ENCODE measurements around the gene BRME1. TPM values are rescaled to one million over a fixed set of nuclear protein-coding genes. Genes with fewer than 3 reads are reported as not detected.
A peak's percentile ranks its signal among the peaks of the same experiment; 100 is the strongest.

BRME1 gene
- total RNA-seq, 1 experiment from 2014 or later, result 13.9 TPM

GRCh38 chr19:13881692-13882418, 24.1 kb downstream of the BRME1 start:
- Histone ChIP-seq H3F3A (ENCODE audit: insufficient read depth, low read depth) (peaks cover 11% of the 10 kb centered on the region), H3K9me2 (ENCODE audit: insufficient read depth) (no peaks in the 10 kb centered on the region), H3K4me1 (replicated peaks; ENCODE audit: insufficient read depth) (peaks cover 17% of the 10 kb centered on the region), H3K4me3 (no peak overlapping the region), H4K20me1 (ENCODE audit: insufficient read depth) (no peaks in the 10 kb centered on the region), H2AFZ (no peak overlapping the region), H3K27me3 (ENCODE audit: insufficient read depth, low read depth) (no peaks in the 10 kb centered on the region), H3K9me3 (ENCODE audit: insufficient read depth, low read depth) (no peaks in the 10 kb centered on the region), H3K36me3 (ENCODE audit: low read depth) (no peaks in the 10 kb centered on the region), H3K27ac (no peak overlapping the region), H3K4me2 (no peak overlapping the region), H3K79me2 (ENCODE audit: low read depth) (no peaks in the 10 kb centered on the region)
- no peak for DNase-seq
- no peak for TF ChIP-seq EZH2 (IDR thresholded peaks at IDR 0.05; ENCODE audit: low read depth)
- no peak for TF ChIP-seq CTCF (conservative IDR thresholded peaks at IDR 0.05)
- ChIA-PET CTCF (interaction anchor here (1.1 kb wide), 1 partner anchor 466 kb away, joined by 5 read pairs; no protein-coding TSS in a partner anchor), POLR2A (ENCODE audit: unreplicated experiment) (interaction anchor here (0.6 to 0.8 kb wide), 2 partner anchors 143 to 515 kb away, joined by 3 read pairs; no protein-coding TSS in a partner anchor)
- intact Hi-C loops (cut with micrococcal nuclease; ENCODE audit: unreplicated experiment), result loop anchor here (2.0 to 5.0 kb wide), 3 partner anchors 71 to 525 kb away; partner anchors contain the start of genes ADGRL1 and DCAF15
- BruUV-seq (replicated peaks), result no TSS peak

GRCh38 chr19:13881251-13881691, 24.6 kb downstream of the BRME1 start:
- no peaks in the 10 kb centered on the region for H3K27me3 ChIP-seq (ENCODE audit: insufficient read depth, low read depth)
- peak; percentile 41 to 46 for DNase-seq
- TF ChIP-seq CTCF (conservative IDR thresholded peaks at IDR 0.05) (no peak), EZH2 (IDR thresholded peaks at IDR 0.05; ENCODE audit: low read depth) (no peak)
- ChIA-PET POLR2A (ENCODE audit: unreplicated experiment) (interaction anchor here (0.6 to 0.8 kb wide), 2 partner anchors 142 to 515 kb away, joined by 3 read pairs; no protein-coding TSS in a partner anchor), CTCF (interaction anchor here (0.7 to 1.1 kb wide), 2 partner anchors 57 to 467 kb away, joined by 5 read pairs; partner anchors contain the start of gene PODNL1)
- H4K20me1 ChIP-seq (ENCODE audit: insufficient read depth), result no peaks in the 10 kb centered on the region
- no peaks in the 10 kb centered on the region for H3K79me2 ChIP-seq (ENCODE audit: low read depth)
- peaks cover 16% of the 10 kb centered on the region for H3K4me1 ChIP-seq (replicated peaks; ENCODE audit: insufficient read depth)
- no peaks in the 10 kb centered on the region for H3K9me2 ChIP-seq (ENCODE audit: insufficient read depth)
- H3K36me3 ChIP-seq (ENCODE audit: low read depth), result no peaks in the 10 kb centered on the region
- no peak overlapping the region for H3K4me3 ChIP-seq
- no peaks in the 10 kb centered on the region for H3K9me3 ChIP-seq (ENCODE audit: insufficient read depth, low read depth)
- H3K4me2 ChIP-seq, result 0 out of 2 replicates have a peak overlapping the region, but pooled peaks have one; percentile 73
- H3F3A ChIP-seq (ENCODE audit: insufficient read depth, low read depth), result peaks cover 7% of the 10 kb centered on the region
- no peak overlapping the region for H2AFZ ChIP-seq
- BruUV-seq (replicated peaks), result no TSS peak
- no peak overlapping the region for H3K27ac ChIP-seq
- intact Hi-C loops (cut with micrococcal nuclease; ENCODE audit: unreplicated experiment), result loop anchor here (2.0 to 5.0 kb wide), 3 partner anchors 72 to 526 kb away; partner anchors contain the start of genes ADGRL1 and DCAF15

DNA sequence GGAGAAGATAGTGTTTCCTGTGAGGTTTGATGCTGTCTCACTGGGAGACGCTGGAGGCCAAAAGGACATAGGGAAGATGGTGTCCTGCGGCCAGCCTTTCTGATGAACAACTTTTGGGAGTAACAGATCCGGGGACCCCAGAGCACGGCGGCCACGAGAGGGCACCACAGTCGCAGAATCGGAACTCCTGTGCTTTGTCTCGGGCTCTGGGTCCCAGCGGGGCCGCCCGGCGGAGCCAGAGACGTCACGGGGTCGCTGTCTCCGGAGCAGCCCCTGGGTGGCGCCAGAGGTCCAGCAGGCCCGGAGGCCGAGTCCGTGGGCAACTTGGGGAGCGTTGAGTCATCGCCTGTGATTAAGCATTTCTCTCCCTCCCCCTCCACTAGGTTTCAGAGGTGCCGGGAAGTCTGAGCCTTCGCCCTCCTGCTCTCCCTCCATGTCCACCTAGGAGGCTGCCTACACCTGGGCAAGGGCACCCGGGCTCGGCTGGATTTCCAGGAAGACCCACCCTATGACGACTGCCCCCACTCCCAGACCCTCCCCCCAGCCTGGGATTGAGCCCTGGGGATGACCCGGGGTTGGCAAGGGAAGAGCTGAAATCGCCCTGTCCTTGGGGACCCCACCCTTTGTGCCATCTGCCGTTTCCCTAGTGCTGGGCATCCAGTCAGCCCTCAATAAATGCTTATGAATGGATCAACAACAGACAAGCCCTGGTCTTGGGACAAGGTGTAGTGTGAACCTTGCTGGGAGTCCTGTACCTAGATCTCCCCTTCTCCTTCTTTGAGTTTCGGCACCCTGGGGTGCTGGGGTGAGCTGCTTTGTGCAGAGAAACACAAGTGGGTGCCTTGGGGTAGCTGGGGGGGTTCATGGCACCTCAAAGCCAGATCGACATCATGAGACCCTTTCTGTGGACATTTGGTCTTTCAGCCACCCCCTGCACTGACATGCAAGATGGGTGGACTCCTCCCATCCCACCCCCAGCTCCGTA, 25.6 kb downstream of the BRME1 start:
- no peaks in the 10 kb centered on the region for H3K9me2 ChIP-seq (ENCODE audit: insufficient read depth)
- no peaks in the 10 kb centered on the region for H3K9me3 ChIP-seq (ENCODE audit: insufficient read depth, low read depth)
- no peaks in the 10 kb centered on the region for H3K27me3 ChIP-seq (ENCODE audit: insufficient read depth, low read depth)
- TSS peak; percentile 98 for BruUV-seq (replicated peaks)
- POLR2A ChIA-PET (ENCODE audit: unreplicated experiment), result interaction anchor here (0.8 kb wide), 1 partner anchor 516 kb away, joined by 3 read pairs; no protein-coding TSS in a partner anchor
- H3K4me2 ChIP-seq, result peak overlapping the region; percentile 73
- no peaks in the 10 kb centered on the region for H3K79me2 ChIP-seq (ENCODE audit: low read depth)
- peak overlapping the region; percentile 19; the same call in 1 of the 2 replicates for H3K4me3 ChIP-seq
- no peaks in the 10 kb centered on the region for H4K20me1 ChIP-seq (ENCODE audit: insufficient read depth)
- DNase-seq, result peak; percentile 91 to 98
- H2AFZ ChIP-seq, result peak overlapping the region; percentile 61
- H3K27ac ChIP-seq, result peak overlapping the region; percentile 63
- TF ChIP-seq CTCF (conservative IDR thresholded peaks at IDR 0.05) (peak; percentile 100), EZH2 (IDR thresholded peaks at IDR 0.05; ENCODE audit: low read depth) (no peak)
- intact Hi-C loops (cut with micrococcal nuclease; ENCODE audit: unreplicated experiment), result loop anchor here (1.0 to 5.0 kb wide), 8 partner anchors 72 to 526 kb away; partner anchors contain the start of genes ADGRL1, DCAF15, MISP3 and PRKACA
- no peaks in the 10 kb centered on the region for H3K36me3 ChIP-seq (ENCODE audit: low read depth)
- peaks cover 16% of the 10 kb centered on the region for H3K4me1 ChIP-seq (replicated peaks; ENCODE audit: insufficient read depth)
- CTCF ChIA-PET, result interaction anchor here (0.6 to 1.4 kb wide), 5 partner anchors 58 to 468 kb away, joined by 3 to 6 read pairs (median 5); partner anchors contain the start of gene PODNL1
- H3F3A ChIP-seq (ENCODE audit: insufficient read depth, low read depth), result peaks cover 13% of the 10 kb centered on the region
